Astrocyte of the hippocampus (primary cell): ENCODE results near the gene NACC1.
A peak's percentile ranks its signal among the peaks of the same experiment; 100 is the strongest.
"Not testable (repeated sequence)": the region's sequence is repeated elsewhere in the genome, so short reads cannot be mapped to it uniquely, and the experiment has no call there.

Experiments used
- DNase-seq: peaks from one replicate; pipeline ENCODE4 v3.0.0; 2011; ENCODE audit warnings: low read depth, low spot score

NACC1 gene

DNA sequence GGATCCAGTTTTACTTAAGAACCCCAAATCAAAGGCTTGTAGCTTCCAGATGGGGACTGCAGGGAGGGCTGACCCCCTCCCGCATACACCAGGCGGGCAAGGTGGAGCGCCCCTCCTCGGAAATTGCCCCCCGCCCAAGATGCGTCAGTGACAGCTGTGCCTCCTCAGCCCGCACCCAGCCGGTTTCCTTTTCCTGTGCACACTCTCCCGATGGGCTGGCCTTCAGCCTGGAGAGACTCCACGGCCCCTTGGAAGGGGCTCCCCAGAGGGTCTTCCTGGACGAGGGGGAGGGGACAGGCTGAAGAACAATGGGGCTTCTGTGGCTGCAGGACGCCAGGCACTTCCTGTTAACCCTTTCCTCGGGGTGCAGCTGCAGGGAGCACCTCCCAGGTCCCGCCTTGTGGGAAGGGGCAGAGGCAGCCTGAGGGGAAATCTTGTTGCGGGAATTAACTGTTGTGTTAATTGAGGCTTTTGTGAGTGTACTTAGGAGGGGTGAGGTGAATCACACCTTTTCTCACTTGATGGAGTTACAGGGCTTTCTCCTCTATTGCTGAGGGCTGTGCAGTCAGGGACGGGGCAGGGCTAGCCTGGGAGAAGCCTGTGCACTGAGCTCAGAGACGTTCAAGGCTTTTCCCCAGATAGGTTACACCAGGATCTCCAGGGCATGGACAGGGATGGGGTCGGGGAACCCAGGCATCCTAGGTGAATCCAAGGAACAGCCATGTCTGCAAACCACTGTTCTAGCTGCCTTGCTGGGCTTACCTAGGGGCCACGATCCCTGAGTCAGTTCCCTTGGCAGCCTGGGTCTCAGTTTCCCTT lies 46.5 kb downstream of the NACC1 start:
- DNase-seq: peak; percentile 66

GRCh38 chr19:13165162-13165997 lies 47.3 kb downstream of the NACC1 start:
- DNase-seq: no peak

GRCh38 chr19:13166151-13166550 lies 48.1 kb downstream of the NACC1 start:
- not testable (repeated sequence) for DNase-seq

- DNase-seq: no peak
Measured at GRCh38 chr19:13169769-13170168, 51.7 kb downstream of the NACC1 start.

GRCh38 chr19:13171146-13171545 lies 53.1 kb downstream of the NACC1 start:
- no peak for DNase-seq

DNA sequence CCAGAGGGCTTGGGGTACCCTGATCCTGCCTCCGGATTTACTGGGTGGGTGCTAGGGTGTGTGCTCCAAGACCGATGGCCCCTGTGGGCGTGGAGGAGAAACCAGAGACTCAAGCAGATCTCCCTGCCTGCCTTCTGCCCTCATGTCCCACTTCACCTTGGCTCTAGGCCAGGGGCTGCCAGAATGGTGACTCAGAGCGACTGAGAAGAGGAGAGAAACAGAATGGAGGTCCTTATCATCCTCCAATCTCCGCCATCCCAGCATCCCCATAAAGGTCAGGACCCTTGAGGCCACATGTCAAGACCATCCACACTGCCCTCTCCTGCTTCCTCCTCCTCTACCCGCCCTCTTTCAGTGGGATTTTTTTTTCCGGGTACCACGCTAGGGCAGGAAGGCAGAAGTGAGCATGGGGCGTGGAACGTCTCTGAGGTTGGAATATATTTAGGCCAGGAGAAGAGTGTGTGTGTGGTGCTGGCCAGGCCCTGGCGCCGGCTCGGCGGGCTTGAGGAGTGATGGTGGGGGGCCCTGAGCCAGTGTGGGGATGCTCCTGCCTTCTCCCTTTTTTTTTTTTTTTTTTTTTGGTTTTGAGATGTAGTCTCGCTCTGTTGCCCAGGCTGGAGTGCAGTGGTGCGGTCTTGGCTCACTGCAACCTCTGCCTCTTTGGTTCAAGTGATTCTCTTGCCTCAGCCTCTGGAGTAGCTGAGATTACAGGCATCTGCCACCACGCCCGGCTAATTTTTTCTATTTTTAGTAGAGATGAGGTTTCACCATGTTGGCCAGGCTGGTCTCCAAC lies 54.5 kb downstream of the NACC1 start:
- peak; percentile 91 for DNase-seq

- no peak for DNase-seq
Measured at GRCh38 chr19:13173139-13173737, 55.2 kb downstream of the NACC1 start.

GRCh38 chr19:13176345-13176744 lies 58.3 kb downstream of the NACC1 start:
- DNase-seq: peak; percentile 41

- not testable (repeated sequence) for DNase-seq
Measured at GRCh38 chr19:13177584-13177983, 59.5 kb downstream of the NACC1 start.

DNA sequence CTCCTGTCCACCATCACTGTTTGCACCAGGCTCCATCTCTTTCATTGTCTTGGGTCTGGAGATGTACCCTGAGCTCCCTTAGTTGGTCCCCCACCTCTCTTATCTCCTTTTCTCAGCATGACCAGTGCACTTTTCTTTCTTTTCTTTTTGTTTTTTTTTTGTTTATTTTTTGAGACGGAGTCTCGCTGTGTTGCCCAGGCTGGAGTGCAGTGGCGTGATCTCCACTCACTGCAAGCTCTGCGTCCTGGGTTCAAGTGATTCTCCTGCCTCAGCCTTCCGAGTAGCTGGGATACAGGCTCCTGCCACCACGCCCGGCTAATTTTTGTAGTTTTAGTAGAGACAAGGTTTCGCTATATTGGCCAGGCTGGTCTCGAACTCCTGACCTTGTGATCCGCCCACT lies 60.2 kb downstream of the NACC1 start:
- DNase-seq: not testable (repeated sequence)

DNA sequence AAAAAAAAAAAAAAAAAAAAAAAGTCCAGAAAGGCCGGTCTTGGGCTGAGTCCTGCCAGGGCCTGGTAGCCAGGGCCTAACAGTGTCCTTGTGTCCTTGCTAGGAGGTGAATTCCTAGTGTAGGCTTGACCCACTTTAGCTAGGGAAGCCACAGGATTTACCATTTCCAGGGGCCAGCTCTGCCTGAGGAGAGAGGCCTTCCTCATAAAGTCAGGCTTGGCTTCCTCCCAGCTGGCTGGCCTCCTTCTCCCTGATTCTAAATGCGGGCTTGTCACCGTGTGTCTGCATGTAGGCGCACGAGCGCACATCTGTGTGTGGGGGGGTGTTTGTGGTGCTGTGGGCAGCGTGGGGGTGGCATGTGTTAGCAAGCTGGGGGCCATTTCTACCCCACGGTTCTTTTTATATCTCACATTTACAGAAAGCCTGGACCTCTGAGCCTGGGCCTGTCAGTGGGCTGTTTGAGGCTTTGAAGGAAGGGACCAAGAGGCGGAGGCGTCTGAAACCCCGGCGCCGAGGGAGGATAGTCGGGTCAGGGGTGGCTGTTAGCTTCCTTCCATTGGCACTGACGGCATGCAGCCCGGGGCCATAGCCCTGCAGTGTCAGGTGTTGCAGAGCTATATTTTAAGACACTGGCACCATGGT lies 63.8 kb downstream of the NACC1 start:
- peak; percentile 75 for DNase-seq

DNA sequence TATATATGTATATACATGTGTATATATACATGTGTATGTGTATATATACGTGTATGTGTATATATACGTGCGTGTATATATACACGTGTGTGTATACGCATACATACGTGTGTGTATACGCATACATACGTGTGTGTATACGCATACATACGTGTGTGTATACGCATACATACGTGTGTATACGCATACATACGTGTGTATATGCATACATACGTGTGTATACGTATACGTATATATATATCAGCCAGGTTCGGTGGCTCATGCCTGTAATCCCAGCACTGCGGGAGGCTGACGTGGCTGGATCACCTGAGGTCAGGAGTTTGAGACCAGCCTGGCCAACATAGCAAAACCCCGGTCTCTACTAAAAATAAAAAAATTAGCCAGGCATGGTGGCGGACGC lies 66.9 kb downstream of the NACC1 start:
- DNase-seq: not testable (repeated sequence)

GRCh38 chr19:13185763-13186657 lies 67.9 kb downstream of the NACC1 start:
- not testable (repeated sequence) for DNase-seq

GRCh38 chr19:13186688-13187087 lies 68.6 kb downstream of the NACC1 start:
- DNase-seq: not testable (repeated sequence)

GRCh38 chr19:13187419-13187818 lies 69.4 kb downstream of the NACC1 start:
- DNase-seq: no peak

DNA sequence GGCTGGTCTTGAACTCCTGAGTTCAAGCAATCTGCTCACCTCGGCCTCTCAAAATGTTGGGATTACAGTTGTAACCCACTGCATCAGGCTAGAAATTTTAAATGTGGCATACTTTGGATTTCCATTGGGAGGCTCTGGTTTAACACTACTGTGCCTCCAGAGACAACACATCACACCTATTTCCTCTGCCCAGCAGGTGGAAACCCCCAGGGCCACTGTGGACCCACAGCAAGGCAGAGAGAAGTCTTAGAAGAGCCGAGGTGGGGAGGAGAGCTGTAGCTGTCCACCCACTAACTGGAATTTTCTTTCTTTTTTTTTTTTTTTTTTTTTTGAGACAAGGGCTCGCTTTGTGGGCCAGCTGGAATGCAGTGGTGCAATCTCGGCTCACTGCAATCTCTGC lies 71.5 kb downstream of the NACC1 start:
- DNase-seq: no peak
